Astrocyte of the hippocampus (primary cell): Measurements from ENCODE around the gene GPX3.
A peak's percentile ranks its signal among the peaks of the same experiment; 100 is the strongest.

Source experiments
- DNase-seq: peaks from one replicate; pipeline ENCODE4 v3.0.0; 2011; ENCODE audit warnings: low read depth, low spot score

GPX3 gene

DNA sequence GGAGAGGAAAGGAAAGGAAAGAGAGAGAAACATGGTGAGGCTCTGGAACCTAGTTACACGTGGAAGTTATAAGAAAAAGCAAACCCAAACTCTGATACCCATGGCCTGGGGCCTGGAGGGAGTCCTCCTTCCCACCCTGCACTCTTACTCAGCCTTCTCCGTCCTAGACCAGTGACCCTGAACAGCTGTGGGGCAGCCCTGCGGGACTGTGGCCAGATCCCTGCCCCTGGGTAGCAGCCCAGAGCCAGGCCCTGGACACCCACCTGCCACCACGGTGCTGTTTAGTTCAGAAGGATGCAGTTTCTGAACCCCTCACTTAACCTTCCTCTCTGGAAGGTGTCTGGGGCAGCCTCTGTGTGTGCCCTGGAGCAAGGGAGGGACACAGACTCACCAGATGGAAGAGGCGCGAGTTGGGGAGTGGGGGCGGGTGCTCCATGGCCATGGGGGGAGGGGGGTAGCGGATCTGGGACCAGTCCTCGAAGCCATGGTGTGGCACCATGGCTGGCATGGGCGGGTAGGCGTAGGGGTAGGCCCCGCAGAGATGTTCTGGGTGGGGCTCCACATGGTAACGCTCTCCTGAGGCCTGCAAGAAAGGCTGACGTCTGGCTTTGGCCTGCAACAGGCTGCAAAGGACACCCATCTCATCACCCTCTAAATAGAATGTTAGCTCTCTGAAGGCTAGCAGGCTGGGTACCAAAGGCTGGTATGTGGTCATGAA, 13.0 kb downstream of the GPX3 start:
- DNase-seq = no peak

DNA sequence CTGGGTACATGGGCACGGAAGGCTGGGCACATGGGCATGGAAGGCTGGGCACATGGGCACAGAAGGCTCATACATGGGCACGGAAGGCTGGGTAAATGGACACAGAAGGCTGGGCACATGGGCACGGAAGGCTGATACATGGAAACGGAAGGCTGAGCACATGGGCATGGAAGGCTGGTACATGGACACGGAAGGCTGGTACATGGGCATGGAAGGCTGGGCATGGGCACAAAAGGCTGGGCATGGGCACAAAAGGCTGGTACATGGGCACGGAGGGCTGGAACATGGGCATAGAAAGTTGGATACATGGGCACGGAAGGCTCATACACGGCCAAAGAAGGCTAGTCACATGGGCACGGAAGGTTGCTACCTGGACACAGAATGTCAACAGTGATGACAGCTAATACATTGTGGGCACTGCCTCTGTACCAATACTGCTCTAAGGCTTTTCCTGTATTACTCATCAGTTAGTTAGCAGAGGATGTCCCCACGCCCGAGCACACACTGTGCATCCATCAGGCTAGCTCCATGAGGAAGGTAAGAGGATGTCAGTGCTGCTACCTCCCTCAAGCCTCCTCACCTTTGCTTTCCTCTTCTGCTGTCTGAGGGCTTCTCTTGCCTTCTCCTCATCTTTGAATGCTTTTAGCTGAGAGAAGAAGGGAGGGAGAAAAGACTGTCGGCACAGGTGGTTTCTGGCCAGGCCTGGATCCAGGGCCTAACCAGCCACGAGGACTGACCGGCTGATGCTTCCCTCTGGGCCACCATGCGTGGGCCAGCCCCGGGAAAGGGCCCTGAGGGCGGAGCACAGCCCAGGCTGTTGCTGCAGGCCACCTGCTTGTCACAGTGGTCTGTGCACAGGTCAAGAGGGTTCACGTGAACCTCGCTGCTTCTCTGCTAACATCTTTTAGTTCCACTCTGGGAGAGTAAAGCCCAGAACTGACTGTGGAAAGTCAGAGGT, 14.3 kb downstream of the GPX3 start:
- DNase-seq = no peak

DNA sequence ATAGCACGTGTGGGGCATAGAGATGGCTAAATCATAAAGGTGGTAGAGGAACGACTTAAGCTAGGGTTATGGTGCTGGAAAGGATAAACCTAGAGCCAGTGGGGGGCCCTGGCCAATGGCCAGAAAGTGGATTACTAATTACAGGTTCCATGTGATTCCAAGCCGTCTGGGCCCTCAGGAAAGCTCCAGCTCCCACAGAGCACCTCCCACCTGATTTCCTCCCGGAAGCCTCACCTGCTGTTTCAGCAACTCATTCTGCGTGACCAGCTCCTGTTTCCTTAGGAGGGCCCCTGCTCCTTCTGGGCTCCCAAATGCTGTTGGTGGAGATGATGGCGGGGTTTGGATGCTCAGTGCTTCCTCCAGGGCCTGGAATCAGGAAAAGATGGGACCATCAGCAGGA, 16.2 kb downstream of the GPX3 start:
- no peak for DNase-seq

DNA sequence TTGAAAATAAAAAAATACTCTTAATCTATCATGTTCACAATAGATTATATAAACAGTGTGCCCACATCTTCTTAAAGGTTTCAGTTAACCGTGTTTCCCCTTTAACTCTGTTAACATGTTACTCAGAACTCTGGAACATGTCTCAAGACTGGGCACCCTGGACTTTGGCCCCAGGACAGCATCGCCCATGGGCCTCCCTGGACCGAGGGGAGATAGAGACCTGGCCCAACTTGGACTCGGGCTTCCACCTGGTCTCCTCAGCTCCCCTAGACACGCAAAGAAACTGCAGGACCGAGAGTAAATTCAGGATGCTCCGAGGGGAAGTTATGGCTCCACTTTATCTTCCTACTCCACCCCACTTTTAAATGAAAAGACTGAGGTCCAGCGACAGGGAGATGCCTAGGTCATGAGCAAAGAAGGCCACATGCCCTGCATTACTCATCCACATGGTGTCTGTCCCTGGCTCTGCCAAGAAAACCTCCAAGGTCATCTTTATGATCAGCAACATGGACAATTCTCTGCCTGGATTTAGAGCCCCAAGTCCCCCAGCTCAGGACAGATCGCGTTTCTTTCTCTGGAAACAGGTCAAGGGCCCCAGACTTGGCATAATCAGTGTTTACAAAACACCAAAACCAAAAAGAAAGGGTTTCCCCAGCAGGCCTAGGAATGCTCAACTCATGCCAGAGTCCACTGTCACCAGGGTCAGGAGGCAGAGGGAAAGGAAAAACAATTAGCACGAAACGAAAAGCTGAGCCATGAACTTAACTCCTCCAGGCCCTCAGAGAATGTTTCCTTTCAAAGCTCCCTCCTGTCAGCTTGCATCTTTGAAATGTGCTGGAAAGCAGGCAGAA, 17.4 kb downstream of the GPX3 start:
- DNase-seq = peak; percentile 85

DNA sequence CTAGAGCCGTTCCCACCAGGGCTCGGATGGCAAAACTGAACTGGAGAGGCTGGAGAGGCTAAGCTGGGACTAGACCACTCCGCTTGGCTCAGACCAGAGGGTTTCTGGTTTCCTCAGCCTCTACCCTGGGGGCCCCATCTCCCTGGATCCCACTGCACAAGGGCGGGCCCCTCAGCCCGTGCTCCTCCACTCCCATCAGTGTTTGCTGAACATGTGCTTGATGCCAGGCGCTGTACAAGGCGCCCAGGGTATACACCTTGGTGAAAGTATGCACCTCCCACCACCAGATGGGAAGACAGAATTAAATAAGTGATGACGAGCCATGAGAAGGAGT, 18.0 kb downstream of the GPX3 start:
- no peak for DNase-seq

DNA sequence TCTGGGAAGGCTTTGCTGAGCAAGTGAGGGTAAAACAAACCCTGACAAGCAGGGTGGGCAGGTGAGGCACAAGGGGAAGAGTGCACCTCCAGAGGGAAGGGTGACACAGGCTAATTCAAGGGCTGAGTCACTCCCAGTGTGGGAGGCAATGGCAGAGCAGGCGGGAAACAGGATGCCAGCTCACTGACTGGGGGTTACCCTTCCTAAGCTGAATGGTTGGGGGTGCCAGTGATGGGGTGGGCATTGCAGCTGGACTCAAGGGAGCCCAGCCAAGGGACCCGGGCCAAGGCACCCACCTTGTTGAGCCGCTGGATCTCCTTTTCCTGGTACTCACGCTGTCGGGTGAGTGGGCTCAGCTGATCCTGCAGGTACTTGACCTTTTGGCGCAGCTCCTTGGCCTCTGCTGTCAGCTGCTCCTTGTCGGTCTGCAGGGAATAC, 18.4 kb downstream of the GPX3 start:
- DNase-seq = no peak

DNA sequence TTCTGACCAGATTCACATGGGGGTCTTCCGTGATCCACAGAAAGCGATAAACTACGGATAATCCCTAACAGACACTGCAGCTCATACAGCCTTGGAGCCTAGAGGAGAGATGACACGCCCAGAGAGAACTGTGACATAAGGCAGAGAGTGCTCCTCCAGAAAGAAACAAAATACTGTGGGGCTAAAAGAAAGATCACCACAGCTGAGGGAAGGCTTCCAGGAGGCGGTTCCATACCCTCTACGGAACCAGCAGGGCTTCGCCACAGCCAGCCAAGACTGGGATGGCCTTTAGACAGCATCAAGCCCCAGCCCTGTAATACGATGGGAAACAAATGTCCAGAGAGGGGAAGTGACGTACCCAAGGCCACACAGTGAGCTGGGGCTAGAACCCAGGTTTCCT, 19.3 kb downstream of the GPX3 start:
- no peak for DNase-seq

DNA sequence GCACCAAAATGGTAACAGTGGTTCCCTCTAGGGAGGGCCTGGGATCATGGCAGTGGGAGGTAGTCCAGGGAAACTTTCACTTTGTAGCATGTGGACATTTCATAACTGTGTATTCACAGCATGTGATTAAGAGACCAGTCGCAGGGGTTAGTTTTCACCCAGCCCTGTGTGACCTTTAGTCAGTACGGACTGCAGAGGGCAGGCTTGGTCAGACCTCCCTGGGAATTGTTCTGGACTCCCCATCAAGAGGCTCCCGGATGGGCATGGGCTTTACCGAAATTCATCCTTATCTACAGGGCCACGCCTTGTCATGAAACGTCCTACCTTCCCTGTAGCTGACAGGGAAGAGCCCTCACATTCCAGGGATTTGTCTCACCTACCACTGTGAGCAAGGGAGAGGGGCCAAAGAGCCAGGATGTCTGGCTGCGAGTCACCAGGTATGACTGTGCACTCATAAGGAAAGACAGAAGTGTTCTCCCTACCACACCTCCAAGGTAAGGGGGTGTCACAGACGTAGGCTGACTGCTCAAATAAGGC, 19.9 kb downstream of the GPX3 start:
- DNase-seq = no peak

DNA sequence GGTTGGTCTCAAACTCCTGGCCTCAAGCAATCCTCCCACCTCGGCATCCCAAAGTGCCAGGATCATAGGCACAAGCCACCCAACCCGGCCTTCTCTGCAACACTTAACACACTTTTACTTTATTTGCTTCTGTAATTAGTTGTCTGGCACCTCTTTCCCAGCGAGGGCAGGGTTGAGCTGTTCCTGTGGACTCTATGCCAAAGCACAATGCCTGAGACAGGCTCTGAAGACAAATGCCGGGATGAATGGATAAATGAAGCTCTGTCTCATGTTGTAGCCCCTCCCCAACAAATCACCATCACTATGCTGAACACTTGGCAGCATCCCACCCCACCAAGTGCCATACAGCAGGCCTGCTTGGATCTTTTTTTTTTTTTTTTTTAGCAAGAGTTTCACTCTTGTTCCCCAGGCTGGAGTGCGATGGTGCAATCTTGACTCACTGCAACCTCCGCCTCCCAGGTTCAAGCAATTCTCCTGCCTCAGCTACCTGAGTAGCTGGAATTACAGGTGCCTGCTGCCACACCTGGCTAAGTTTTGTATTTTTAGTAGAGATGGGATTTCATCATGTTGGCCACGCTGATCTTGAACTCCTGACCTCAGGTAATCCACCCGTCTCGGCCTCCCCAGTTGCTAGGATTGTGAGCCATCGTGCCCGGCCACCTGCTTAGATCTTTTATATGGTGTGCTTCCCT, 21.3 kb downstream of the GPX3 start:
- no peak for DNase-seq

DNA sequence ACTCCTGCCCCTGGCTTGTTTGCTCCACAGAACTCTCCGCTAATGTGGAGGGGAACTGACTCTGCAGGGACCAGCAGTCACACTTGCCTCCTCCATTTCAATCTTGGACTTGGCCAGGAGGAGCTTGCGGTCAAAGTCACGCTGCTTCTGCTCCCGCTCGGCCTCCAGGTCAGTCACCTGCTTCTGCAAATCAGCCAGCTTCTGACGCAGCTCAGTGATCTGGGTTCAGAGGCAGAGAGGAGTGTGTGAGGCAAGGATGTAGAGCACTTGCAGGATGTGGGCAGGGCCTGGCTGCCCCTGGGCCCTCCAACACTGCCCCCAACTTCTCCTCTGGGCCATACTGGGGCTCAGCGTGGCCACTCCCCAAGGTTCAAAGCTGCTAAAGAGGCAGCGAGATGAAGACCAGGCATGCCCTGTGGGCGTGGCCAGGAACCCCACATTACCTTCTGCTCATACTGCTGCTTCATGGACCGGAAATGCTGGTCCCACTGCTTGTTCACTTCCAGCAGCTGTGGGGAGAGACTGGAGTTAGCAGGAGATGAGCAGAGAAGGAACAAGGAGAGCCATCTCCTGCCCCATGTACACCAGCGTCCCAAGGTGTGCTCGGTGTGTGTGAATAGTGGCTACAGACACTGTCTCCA, 22.2 kb downstream of the GPX3 start:
- DNase-seq = no peak

DNA sequence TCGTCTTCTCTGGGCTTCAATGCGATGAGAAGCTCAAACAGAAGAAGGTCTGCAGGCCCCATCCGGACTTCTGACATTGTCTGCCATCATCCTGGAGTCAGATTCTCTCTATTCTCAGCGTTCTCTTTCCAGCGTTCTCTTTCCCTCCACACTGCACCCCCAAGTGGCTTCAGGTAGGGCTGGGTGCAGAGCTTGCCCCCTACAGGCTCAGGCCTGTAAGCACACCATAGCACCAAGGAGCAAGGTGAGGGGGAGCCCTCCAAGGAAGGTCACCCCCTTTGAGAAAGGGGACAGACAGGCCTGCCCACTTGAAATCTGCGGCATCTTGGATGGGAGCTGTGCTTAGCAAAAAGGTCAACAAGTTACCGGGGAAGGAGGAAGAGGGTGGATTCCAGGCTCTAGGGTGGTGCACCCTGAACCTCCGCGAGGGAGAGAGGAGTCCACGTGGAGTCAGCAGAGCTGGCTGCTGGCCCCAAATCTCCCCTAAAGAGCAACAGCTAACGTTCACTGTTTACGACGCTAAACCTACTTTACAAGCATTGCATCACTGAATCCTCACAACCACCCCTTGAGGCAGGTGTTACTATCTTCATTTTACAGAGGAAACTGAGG, 27.5 kb downstream of the GPX3 start:
- DNase-seq = peak; percentile 27

DNA sequence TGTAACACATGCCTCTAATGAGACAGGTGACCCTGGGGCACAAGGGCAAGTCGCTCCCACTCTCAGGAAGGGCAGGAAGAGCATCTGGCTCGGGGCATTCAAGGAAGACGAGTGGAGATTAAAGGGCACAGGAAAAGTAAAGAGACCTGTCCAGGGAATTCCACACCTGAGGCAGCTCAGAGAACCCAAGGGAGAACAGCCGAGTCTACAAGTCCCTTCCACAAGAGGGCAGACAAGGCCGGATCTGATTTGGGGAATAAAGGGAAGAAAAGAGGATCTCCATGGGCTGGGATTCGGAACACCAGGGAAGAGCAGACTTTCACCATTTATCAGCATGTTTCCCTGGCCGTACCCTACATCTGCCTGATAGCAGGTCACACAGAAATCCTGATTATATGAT, 28.1 kb downstream of the GPX3 start:
- peak; percentile 25 for DNase-seq

DNA sequence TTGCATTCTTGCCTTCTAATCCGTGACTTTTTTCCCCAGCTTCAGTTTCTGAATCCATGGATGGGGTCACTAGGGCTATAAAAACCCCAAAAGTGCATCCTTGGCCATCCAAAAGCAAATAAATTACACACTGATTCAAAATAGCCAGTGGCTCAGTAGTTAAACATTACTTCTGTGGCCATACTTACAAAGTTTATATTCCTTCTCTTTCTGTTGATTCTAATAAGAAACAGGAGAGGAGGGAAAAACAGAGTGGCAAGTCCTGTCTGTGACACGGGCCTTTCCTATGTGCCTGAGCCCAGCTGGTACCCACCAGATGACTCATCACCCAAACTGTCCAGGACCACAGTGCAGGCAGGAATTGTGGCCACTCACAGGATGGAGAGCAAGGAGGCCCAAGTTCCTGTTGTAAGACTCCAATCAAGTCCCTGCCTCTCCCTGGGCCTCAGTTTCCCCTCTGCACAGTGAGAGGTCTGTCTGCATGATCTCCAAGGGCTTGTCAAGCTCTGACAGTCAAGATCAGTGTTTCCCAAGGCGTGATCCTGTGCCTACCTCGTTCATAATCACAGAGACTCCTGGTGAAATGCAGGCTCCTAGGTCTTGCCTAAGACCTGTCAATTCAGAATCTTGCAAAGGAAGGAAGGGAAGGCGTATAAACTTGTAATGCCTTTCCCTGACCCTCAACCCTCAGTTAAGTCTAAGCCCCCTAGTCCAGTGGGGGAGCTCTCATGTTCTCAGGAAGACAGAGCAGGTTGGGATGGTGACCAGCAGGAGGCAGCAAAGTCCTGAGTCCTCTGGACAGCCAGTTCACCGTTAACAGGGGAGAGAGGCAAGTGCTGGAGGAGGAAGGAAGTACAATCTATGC, 30.9 kb downstream of the GPX3 start:
- DNase-seq = peak; percentile 89

DNA sequence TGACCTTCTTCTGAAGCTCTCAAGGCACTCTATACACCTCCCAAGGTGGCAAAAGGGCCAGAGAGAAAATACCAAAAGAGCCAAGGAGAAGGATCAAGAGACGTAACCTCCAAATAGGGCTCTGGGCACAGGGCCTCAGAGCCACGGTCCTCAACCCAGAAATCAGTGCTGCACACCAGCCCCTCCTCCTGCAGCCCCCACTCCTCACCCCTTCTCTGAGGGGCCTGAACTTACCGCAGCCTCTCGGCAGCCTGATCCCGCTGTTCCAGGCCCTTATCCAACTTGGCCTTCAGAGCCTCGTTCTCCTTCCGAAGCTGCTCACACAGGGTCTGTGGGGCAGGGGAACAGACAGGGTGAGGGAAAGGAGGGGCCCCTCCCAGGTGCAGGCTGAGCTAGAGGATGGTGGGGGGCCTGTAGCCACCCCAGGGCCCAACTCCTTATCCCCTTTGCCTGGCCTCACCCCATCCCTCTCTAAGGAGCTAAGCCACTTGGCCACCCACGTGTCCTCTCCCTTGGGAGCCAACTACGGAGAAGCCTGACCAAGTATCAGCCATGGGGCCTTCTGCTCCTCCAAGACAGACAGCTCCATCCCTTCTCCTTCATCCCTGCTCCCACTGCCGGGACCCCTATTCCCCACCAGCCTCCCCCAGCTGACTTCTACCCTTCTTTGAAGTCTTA, 31.7 kb downstream of the GPX3 start:
- DNase-seq = no peak

DNA sequence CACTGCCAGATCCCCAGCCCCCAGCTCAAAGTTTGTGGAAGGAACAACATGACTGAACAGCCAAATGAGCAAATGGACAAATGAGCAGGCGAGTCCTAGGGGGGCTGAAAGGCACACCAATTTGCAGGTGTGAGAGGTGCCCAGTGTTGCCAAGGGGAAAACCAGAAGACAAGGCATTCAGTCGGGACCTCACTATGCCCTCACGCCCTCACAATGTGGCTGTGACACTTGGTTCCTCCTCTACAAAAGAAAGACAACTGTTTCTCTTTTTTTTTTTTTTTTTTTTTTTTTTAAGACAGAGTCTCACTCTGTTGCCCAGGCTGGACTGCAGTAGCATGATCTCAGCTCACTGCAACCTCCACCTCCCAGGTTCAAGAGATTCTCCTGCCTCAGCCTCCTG, 32.4 kb downstream of the GPX3 start:
- DNase-seq = no peak

DNA sequence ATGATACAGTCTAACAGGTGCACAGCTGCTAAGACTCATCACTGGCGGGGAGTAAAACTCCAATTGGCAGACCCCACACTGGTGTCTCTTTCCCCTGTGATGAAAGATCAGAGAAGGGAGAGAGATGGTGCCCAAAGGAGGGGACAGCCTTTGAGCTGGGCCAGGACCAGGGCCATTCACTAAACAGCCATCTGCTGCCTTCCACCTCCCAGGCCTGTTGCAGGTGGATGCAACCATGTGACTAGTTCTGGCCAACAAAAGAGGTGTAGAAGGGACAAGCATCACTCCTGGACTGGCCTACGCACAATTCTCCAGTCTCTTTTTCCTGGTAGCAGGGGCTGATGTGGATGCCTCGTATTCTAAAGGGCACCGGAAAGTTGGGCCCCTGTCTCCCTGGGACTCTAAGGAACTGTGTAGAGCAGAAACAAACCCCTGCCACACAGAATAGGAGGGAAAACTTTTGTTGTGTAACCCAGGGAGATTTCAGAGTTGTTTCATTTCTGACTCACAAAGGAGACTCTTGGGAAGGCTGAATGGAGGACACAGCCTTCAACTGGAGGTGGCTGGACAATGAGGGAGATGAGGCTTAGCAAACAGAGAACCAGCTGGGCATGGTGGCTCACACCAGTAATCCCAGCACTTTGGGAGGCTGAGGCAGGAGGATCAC, 33.5 kb downstream of the GPX3 start:
- DNase-seq = no peak

DNA sequence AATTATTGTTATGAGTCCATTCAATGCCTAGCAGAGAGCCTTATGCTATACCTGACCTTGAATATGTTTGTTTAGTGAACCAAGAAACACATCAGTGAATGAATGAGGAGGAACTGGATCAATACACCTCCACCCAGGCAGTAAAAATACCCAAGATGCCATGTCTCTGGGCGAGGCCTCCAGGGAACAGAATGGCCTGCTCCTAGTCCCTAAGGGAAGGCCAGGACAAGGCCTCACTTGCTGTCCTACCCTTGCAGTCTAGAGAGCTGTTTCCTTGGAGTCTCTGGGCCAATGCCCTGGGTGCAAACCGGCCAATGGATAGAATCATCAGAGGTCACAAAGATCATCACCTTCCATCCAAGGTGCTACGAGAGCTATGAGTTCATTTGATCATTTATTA, 34.3 kb downstream of the GPX3 start:
- no peak for DNase-seq

DNA sequence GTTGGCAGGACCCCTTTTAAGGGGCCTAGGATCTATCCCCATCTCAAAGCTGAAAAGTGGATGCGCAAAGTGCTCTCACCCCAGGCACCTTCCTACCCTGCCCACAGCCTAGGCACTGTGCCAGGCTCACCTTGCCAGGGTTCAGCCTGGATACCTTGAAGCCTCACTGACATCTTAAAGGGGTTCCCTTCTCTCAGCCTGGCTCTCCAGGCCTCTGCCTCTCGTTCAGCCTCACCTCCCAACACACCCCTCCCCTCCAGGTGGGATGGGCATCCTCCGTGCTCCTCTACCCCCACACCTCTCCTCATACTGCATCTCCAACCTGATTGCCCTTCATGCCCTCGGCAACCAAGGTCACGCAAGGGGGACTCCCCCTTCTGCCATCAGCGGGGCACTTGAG, 34.9 kb downstream of the GPX3 start:
- DNase-seq = no peak
